Adrenal gland (tissue), 5 donors: ENCODE data around the gene HIP1R.
"Not testable (repeated sequence)": the region's sequence is repeated elsewhere in the genome, so short reads cannot be mapped to it uniquely, and the experiment has no call there.

Experiments used
- POLR2A ChIP-seq, 2 donors: fragments of 450-650 bp; IDR thresholded peaks; one replicate each; pipeline ENCODE4 v1.6.1; 2017; ENCODE audit warnings: antibody characterized with exemption in 2 of 2, mild to moderate bottlenecking in 2 of 2, moderate library complexity in 1 of 2
- TF ChIP-seq, protein P1 (sequence below), 6 experiments: fragments of 450-650 bp in 4 of 6; fragments of 200-600 bp in 2 of 6; sonication (generic) in 1 of 6; IDR thresholded peaks; 1 replicate in 5 of 6; 2 replicates in 1 of 6; pipeline versions ENCODE4 v1.5.1 to v1.8.0; 2016 to 2021; ENCODE audit warnings: antibody characterized with exemption in 6 of 6, mild to moderate bottlenecking in 2 of 6, moderate library complexity in 1 of 6
- donor health status: DM: no; HTN: no; CAD: no.

DNA sequence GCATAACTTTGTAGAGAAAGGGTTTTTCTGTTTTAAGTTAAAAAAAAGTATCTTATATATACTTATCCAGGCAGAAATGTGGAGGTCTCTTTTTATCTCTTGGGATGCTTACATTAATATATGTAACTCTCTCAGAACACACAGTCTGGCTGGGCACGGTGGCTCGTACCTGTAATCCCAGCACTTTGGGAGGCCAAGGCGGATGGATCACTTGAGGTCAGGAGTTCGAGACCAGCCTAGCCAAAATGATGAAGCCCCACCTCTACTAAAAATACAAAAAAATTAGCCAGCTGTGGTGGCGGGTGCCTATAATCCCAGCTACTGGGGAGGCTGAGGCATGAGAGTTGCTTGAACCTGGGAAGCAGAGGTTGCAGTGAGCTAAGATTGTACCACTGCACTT lies 41.0 kb downstream of the HIP1R start:
- TF ChIP-seq POLR2A (IDR thresholded peaks at IDR 0.05): not testable (repeated sequence)
- TF ChIP-seq, protein P1, sequence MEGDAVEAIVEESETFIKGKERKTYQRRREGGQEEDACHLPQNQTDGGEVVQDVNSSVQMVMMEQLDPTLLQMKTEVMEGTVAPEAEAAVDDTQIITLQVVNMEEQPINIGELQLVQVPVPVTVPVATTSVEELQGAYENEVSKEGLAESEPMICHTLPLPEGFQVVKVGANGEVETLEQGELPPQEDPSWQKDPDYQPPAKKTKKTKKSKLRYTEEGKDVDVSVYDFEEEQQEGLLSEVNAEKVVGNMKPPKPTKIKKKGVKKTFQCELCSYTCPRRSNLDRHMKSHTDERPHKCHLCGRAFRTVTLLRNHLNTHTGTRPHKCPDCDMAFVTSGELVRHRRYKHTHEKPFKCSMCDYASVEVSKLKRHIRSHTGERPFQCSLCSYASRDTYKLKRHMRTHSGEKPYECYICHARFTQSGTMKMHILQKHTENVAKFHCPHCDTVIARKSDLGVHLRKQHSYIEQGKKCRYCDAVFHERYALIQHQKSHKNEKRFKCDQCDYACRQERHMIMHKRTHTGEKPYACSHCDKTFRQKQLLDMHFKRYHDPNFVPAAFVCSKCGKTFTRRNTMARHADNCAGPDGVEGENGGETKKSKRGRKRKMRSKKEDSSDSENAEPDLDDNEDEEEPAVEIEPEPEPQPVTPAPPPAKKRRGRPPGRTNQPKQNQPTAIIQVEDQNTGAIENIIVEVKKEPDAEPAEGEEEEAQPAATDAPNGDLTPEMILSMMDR (IDR thresholded peaks at IDR 0.05): not testable (repeated sequence)
